HG02678 (cell line): ENCODE results near the gene TFDP2.
"Not testable (repeated sequence)": the region's sequence is repeated elsewhere in the genome, so short reads cannot be mapped to it uniquely, and the experiment has no call there.

Experiments
- ATAC-seq: cut with Tn5 transposase; IDR thresholded peaks from one replicate; pipeline ENCODE4 v1.9.1; 2021; ENCODE audit warnings: mild to moderate bottlenecking, moderate library complexity; ENCODE audit not compliant: unreplicated experiment

The TFDP2 gene

GRCh38 chr3:141933421-141934300, 215.7 kb downstream of the TFDP2 start:
- ATAC-seq, result no peak

- ATAC-seq, result no peak
Observed at GRCh38 chr3:141930801-141931200, 218.5 kb downstream of the TFDP2 start.

GRCh38 chr3:141929341-141929995, 219.9 kb downstream of the TFDP2 start:
- ATAC-seq, result no peak

- ATAC-seq, result no peak
Observed at GRCh38 chr3:141928631-141929270, 220.6 kb downstream of the TFDP2 start.

GRCh38 chr3:141926929-141927328, 222.4 kb downstream of the TFDP2 start:
- no peak for ATAC-seq

GRCh38 chr3:141925677-141926076, 223.7 kb downstream of the TFDP2 start:
- not testable (repeated sequence) for ATAC-seq

GRCh38 chr3:141921316-141921715, 228.0 kb downstream of the TFDP2 start:
- no peak for ATAC-seq

GRCh38 chr3:141920701-141921100, 228.6 kb downstream of the TFDP2 start:
- no peak for ATAC-seq

GRCh38 chr3:141915766-141916165, 233.6 kb downstream of the TFDP2 start:
- ATAC-seq, result no peak

GRCh38 chr3:141915016-141915415, 234.3 kb downstream of the TFDP2 start:
- no peak for ATAC-seq

GRCh38 chr3:141914311-141914710, 235.0 kb downstream of the TFDP2 start:
- no peak for ATAC-seq

GRCh38 chr3:141913150-141913811, 236.1 kb downstream of the TFDP2 start:
- ATAC-seq, result peak; percentile 70

GRCh38 chr3:141909986-141910385, 239.4 kb downstream of the TFDP2 start:
- not testable (repeated sequence) for ATAC-seq

- ATAC-seq, result no peak
Observed at GRCh38 chr3:141909408-141909807, 239.9 kb downstream of the TFDP2 start.

- no peak for ATAC-seq
Observed at GRCh38 chr3:141905129-141905528, 244.2 kb downstream of the TFDP2 start.

- ATAC-seq, result no peak
Observed at GRCh38 chr3:141904203-141904602, 245.1 kb downstream of the TFDP2 start.

GRCh38 chr3:141901914-141902313, 247.4 kb downstream of the TFDP2 start:
- no peak for ATAC-seq

GRCh38 chr3:141900343-141900742, 249.0 kb downstream of the TFDP2 start:
- no peak for ATAC-seq

GRCh38 chr3:141898908-141899307, 250.4 kb downstream of the TFDP2 start:
- ATAC-seq, result no peak

- no peak for ATAC-seq
Observed at GRCh38 chr3:141895731-141896130, 253.6 kb downstream of the TFDP2 start.

- ATAC-seq, result no peak
Observed at GRCh38 chr3:141894524-141895176, 254.7 kb downstream of the TFDP2 start.
